ENCODE data around the gene SIRT1. TPM values are rescaled to one million over a fixed set of nuclear protein-coding genes. Genes with fewer than 3 reads are reported as not detected.

SIRT1 gene
- total and polyA plus RNA-seq, 2 of the 4 experiments (the other 2 are of a cell fraction) = 9.5 to 12.9 TPM

- Histone ChIP-seq H3K9me3 (ENCODE audit: control insufficient read depth, insufficient read depth, low read length) (no peaks in the 10 kb centered on the region), H4K5ac (ENCODE audit: low read depth, low read length) (no peak overlapping the region), H3K4me3 (ENCODE audit: insufficient read depth, low read depth, low read length) (no peak overlapping the region), H2BK120ac (ENCODE audit: low read depth, low read length) (no peak overlapping the region), H3K9me1 (ENCODE audit: insufficient read depth, low read length) (no peaks in the 10 kb centered on the region), H3K4me1 (ENCODE audit: control insufficient read depth, insufficient read depth, low read length) (no peaks in the 10 kb centered on the region), H3K18ac (ENCODE audit: low read depth, low read length) (no peak overlapping the region), H3K9ac (ENCODE audit: low read depth, low read length) (no peak overlapping the region), H2BK15ac (ENCODE audit: low read depth, low read length) (no peak overlapping the region), H3K27ac (ENCODE audit: insufficient read depth, low read length) (no peak overlapping the region), H3K4me2 (ENCODE audit: low read depth, low read length) (no peak overlapping the region), H2AK5ac (ENCODE audit: low read depth, low read length) (no peak overlapping the region), H2AFZ (replicated peaks; ENCODE audit: low read length, poor library complexity) (no peak overlapping the region), H3K27me3 (ENCODE audit: control insufficient read depth, insufficient read depth, low read length) (no peaks in the 10 kb centered on the region), H4K8ac (ENCODE audit: low read depth in 2 of 2, low read length in 2 of 2) (no peak overlapping the region), H3K4ac (ENCODE audit: low read depth, low read length) (no peak overlapping the region), H4K20me1 (ENCODE audit: insufficient read depth, low read length) (no peaks in the 10 kb centered on the region), H3K23ac (ENCODE audit: low read depth, low read length) (no peak overlapping the region), H2AK9ac (replicated peaks; ENCODE audit: low read depth, low read length, poor library complexity) (no peak overlapping the region), H3K79me1 (ENCODE audit: low read depth in 1 of 2, low read length in 2 of 2) (no peaks in the 10 kb centered on the region), H3K14ac (replicated peaks; ENCODE audit: low read depth, low read length) (no peak overlapping the region), H3K36me3 (ENCODE audit: control insufficient read depth, insufficient read depth, low read length) (no peaks in the 10 kb centered on the region), H2BK20ac (ENCODE audit: low read depth, low read length) (no peak overlapping the region), H4K91ac (ENCODE audit: insufficient read depth, low read depth, low read length) (no peak overlapping the region), H2BK5ac (ENCODE audit: low read depth, low read length, poor library complexity, severe bottlenecking) (no peak overlapping the region), H3K56ac (ENCODE audit: extremely low read depth, insufficient read depth, low read length) (no peak overlapping the region)
- ATAC-seq (ENCODE audit: low read depth) (no peak), DNase-seq (no peak)
- dilution Hi-C loops (cut with HindIII; ENCODE audit: low sequenced_read_pairs, unreplicated experiment) (no loop called here), in situ Hi-C loops (cut with MboI; ENCODE audit: low sequenced_read_pairs) (loop anchor here (25.0 kb wide), 2 partner anchors 328 to 428 kb away; no protein-coding TSS in a partner anchor), intact Hi-C loops (cut with micrococcal nuclease) (loop anchor here (5.0 to 10.0 kb wide), 3 partner anchors 333 to 1036 kb away; partner anchors contain the start of genes HNRNPH3 and PBLD)
- ChIA-PET POLR2A (ENCODE audit: unreplicated experiment) (no interaction called here), CTCF (no interaction called here)
- WGBS, 2 experiments (ENCODE audit: extremely low coverage in 2 of 2, insufficient read length in 1 of 2) = no CpG with 5 or more reads among the region's 2 CpGs
- TF ChIP-seq MAZ (IDR thresholded peaks at IDR 0.05; ENCODE audit: borderline replicate concordance, low read depth, low read length) (no peak), SMC3 (IDR thresholded peaks at IDR 0.05; ENCODE audit: low read depth, low read length) (no peak), ELK1 (IDR thresholded peaks at IDR 0.05; ENCODE audit: borderline replicate concordance, low read depth, low read length) (no peak), FOS (IDR thresholded peaks at IDR 0.05; ENCODE audit: low read depth, low read length) (no peak), BHLHE40 (IDR thresholded peaks at IDR 0.05; ENCODE audit: low read depth, low read length) (no peak), NFE2L2 (IDR thresholded peaks at IDR 0.05; ENCODE audit: low read depth, low read length) (no peak), CEBPB (IDR thresholded peaks at IDR 0.05; ENCODE audit: low read depth, low read length) (no peak), CTCF (conservative IDR thresholded peaks at IDR 0.05; ENCODE audit: low read depth, low read length) (no peak), USF2 (IDR thresholded peaks at IDR 0.05; ENCODE audit: low read depth, low read length) (no peak), MXI1 (IDR thresholded peaks at IDR 0.05; ENCODE audit: borderline replicate concordance, low read depth, low read length) (no peak), CHD1 (IDR thresholded peaks at IDR 0.05; ENCODE audit: low read depth, low read length) (no peak), MAFK (IDR thresholded peaks at IDR 0.05; ENCODE audit: low read depth, low read length) (no peak), POLR2A (IDR thresholded peaks at IDR 0.05; ENCODE audit: low read depth, low read length) (no peak), RAD21 (IDR thresholded peaks at IDR 0.05; ENCODE audit: low read length) (no peak), RCOR1 (IDR thresholded peaks at IDR 0.05; ENCODE audit: insufficient replicate concordance, low read length) (no peak), RFX5 (IDR thresholded peaks at IDR 0.05; ENCODE audit: low read depth, low read length) (no peak)
- no TSS peak for BruUV-seq (replicated peaks)
These were observed 25.5 kb upstream of the SIRT1 start for GRCh38 chr10:67858971-67859370.
